ENCODE data around the gene KIF1B.

The KIF1B gene

GRCh38 chr1:10316752-10317151, 106.4 kb downstream of the KIF1B start:
- Histone ChIP-seq H3K27ac (ENCODE audit: low read length) (no peak overlapping the region), H3K4me3 (ENCODE audit: low read depth in 1 of 2, low read length in 2 of 2) (no peak overlapping the region), H3K9me3 (ENCODE audit: control insufficient read depth in 1 of 2, low read length in 2 of 2) (no peaks in the 10 kb centered on the region)

GRCh38 chr1:10319750-10320149, 109.4 kb downstream of the KIF1B start:
- no peaks in the 10 kb centered on the region for H3K27me3 ChIP-seq (ENCODE audit: low read depth, low read length)
- H3K4me3 ChIP-seq (ENCODE audit: low read depth in 1 of 2, low read length in 2 of 2): no peak overlapping the region
- peaks cover 6 to 9% of the 10 kb centered on the region in 2 donors for H3K36me3 ChIP-seq (ENCODE audit: control insufficient read depth in 1 of 2, insufficient read depth in 2 of 2, low read length in 2 of 2)
- H3K27ac ChIP-seq (ENCODE audit: low read length): no peak overlapping the region
- no peaks in the 10 kb centered on the region for H3K9me3 ChIP-seq (ENCODE audit: control insufficient read depth in 1 of 2, low read length in 2 of 2)
- H3K4me1 ChIP-seq (ENCODE audit: control insufficient read depth in 1 of 2, insufficient read depth in 2 of 2, low read length in 2 of 2): no peaks in the 10 kb centered on the region

More at GRCh38 chr1:10316752-10317151, 106.4 kb downstream of the KIF1B start:
- Histone ChIP-seq H3K36me3 (ENCODE audit: control insufficient read depth in 1 of 2, insufficient read depth in 2 of 2, low read length in 2 of 2) (peaks cover 4 to 5% of the 10 kb centered on the region in 2 donors), H3K4me1 (ENCODE audit: control insufficient read depth in 1 of 2, insufficient read depth in 2 of 2, low read length in 2 of 2) (no peaks in the 10 kb centered on the region), H3K27me3 (ENCODE audit: low read depth, low read length) (no peaks in the 10 kb centered on the region)

- Histone ChIP-seq H3K4me1 (ENCODE audit: control insufficient read depth in 1 of 2, insufficient read depth in 2 of 2, low read length in 2 of 2) (no peaks in the 10 kb centered on the region), H3K4me3 (ENCODE audit: low read depth in 1 of 2, low read length in 2 of 2) (no peak overlapping the region), H3K27me3 (ENCODE audit: low read depth, low read length) (no peaks in the 10 kb centered on the region), H3K9me3 (ENCODE audit: control insufficient read depth in 1 of 2, low read length in 2 of 2) (no peaks in the 10 kb centered on the region), H3K36me3 (ENCODE audit: control insufficient read depth in 1 of 2, insufficient read depth in 2 of 2, low read length in 2 of 2) (peaks cover 9 to 13% of the 10 kb centered on the region in 2 donors), H3K27ac (ENCODE audit: low read length) (no peak overlapping the region)
Measured at GRCh38 chr1:10320336-10320735, 110.0 kb downstream of the KIF1B start.

GRCh38 chr1:10322821-10323220, 112.5 kb downstream of the KIF1B start:
- Histone ChIP-seq H3K9me3 (ENCODE audit: control insufficient read depth in 1 of 2, low read length in 2 of 2) (no peaks in the 10 kb centered on the region), H3K4me3 (ENCODE audit: low read depth in 1 of 2, low read length in 2 of 2) (no peak overlapping the region), H3K4me1 (ENCODE audit: control insufficient read depth in 1 of 2, insufficient read depth in 2 of 2, low read length in 2 of 2) (no peaks in the 10 kb centered on the region), H3K36me3 (ENCODE audit: control insufficient read depth in 1 of 2, insufficient read depth in 2 of 2, low read length in 2 of 2) (peaks cover 20 to 23% of the 10 kb centered on the region in 2 donors), H3K27ac (ENCODE audit: low read length) (no peak overlapping the region), H3K27me3 (ENCODE audit: low read depth, low read length) (no peaks in the 10 kb centered on the region)

GRCh38 chr1:10324627-10325026, 114.3 kb downstream of the KIF1B start:
- peaks cover 20 to 23% of the 10 kb centered on the region in 2 donors for H3K36me3 ChIP-seq (ENCODE audit: control insufficient read depth in 1 of 2, insufficient read depth in 2 of 2, low read length in 2 of 2)

GRCh38 chr1:10325521-10325920, 115.2 kb downstream of the KIF1B start:
- H3K36me3 ChIP-seq (ENCODE audit: control insufficient read depth in 1 of 2, insufficient read depth in 2 of 2, low read length in 2 of 2): peaks cover 20 to 26% of the 10 kb centered on the region in 2 donors
- H3K27ac ChIP-seq (ENCODE audit: low read length): no peak overlapping the region
- H3K27me3 ChIP-seq (ENCODE audit: low read depth, low read length): no peaks in the 10 kb centered on the region
- H3K4me1 ChIP-seq (ENCODE audit: control insufficient read depth in 1 of 2, insufficient read depth in 2 of 2, low read length in 2 of 2): no peaks in the 10 kb centered on the region
- H3K9me3 ChIP-seq (ENCODE audit: control insufficient read depth in 1 of 2, low read length in 2 of 2): no peaks in the 10 kb centered on the region
- H3K4me3 ChIP-seq (ENCODE audit: low read depth in 1 of 2, low read length in 2 of 2): no peak overlapping the region

More at GRCh38 chr1:10324627-10325026, 114.3 kb downstream of the KIF1B start:
- Histone ChIP-seq H3K9me3 (ENCODE audit: control insufficient read depth in 1 of 2, low read length in 2 of 2) (no peaks in the 10 kb centered on the region), H3K4me1 (ENCODE audit: control insufficient read depth in 1 of 2, insufficient read depth in 2 of 2, low read length in 2 of 2) (no peaks in the 10 kb centered on the region), H3K4me3 (ENCODE audit: low read depth in 1 of 2, low read length in 2 of 2) (no peak overlapping the region), H3K27me3 (ENCODE audit: low read depth, low read length) (no peaks in the 10 kb centered on the region), H3K27ac (ENCODE audit: low read length) (no peak overlapping the region)

- no peak overlapping the region for H3K27ac ChIP-seq (ENCODE audit: low read length)
- no peak overlapping the region for H3K4me3 ChIP-seq (ENCODE audit: low read depth in 1 of 2, low read length in 2 of 2)
- no peaks in the 10 kb centered on the region for H3K9me3 ChIP-seq (ENCODE audit: control insufficient read depth in 1 of 2, low read length in 2 of 2)
- H3K4me1 ChIP-seq (ENCODE audit: control insufficient read depth in 1 of 2, insufficient read depth in 2 of 2, low read length in 2 of 2): no peaks in the 10 kb centered on the region
- no peaks in the 10 kb centered on the region for H3K27me3 ChIP-seq (ENCODE audit: low read depth, low read length)
- peaks cover 20 to 26% of the 10 kb centered on the region in 2 donors for H3K36me3 ChIP-seq (ENCODE audit: control insufficient read depth in 1 of 2, insufficient read depth in 2 of 2, low read length in 2 of 2)
Measured at GRCh38 chr1:10326251-10326650, 115.9 kb downstream of the KIF1B start.

GRCh38 chr1:10328180-10328963, 118.0 kb downstream of the KIF1B start:
- H3K4me1 ChIP-seq (ENCODE audit: control insufficient read depth in 1 of 2, insufficient read depth in 2 of 2, low read length in 2 of 2): no peaks in the 10 kb centered on the region
- no peak overlapping the region for H3K27ac ChIP-seq (ENCODE audit: low read length)
- no peaks in the 10 kb centered on the region for H3K9me3 ChIP-seq (ENCODE audit: control insufficient read depth in 1 of 2, low read length in 2 of 2)
- no peaks in the 10 kb centered on the region for H3K27me3 ChIP-seq (ENCODE audit: low read depth, low read length)
- H3K4me3 ChIP-seq (ENCODE audit: low read depth in 1 of 2, low read length in 2 of 2): no peak overlapping the region
- peaks cover 15 to 22% of the 10 kb centered on the region in 2 donors for H3K36me3 ChIP-seq (ENCODE audit: control insufficient read depth in 1 of 2, insufficient read depth in 2 of 2, low read length in 2 of 2)

- no peak overlapping the region for H3K27ac ChIP-seq (ENCODE audit: low read length)
Measured at GRCh38 chr1:10337436-10337835, 127.1 kb downstream of the KIF1B start.

GRCh38 chr1:10338047-10338446, 127.7 kb downstream of the KIF1B start:
- peaks cover 52 to 55% of the 10 kb centered on the region in 2 donors for H3K36me3 ChIP-seq (ENCODE audit: control insufficient read depth in 1 of 2, insufficient read depth in 2 of 2, low read length in 2 of 2)
- H3K9me3 ChIP-seq (ENCODE audit: control insufficient read depth in 1 of 2, low read length in 2 of 2): no peaks in the 10 kb centered on the region
- H3K27ac ChIP-seq (ENCODE audit: low read length): no peak overlapping the region
- no peak overlapping the region for H3K4me3 ChIP-seq (ENCODE audit: low read depth in 1 of 2, low read length in 2 of 2)
- H3K27me3 ChIP-seq (ENCODE audit: low read depth, low read length): no peaks in the 10 kb centered on the region
- no peaks in the 10 kb centered on the region for H3K4me1 ChIP-seq (ENCODE audit: control insufficient read depth in 1 of 2, insufficient read depth in 2 of 2, low read length in 2 of 2)

More at GRCh38 chr1:10337436-10337835, 127.1 kb downstream of the KIF1B start:
- Histone ChIP-seq H3K36me3 (ENCODE audit: control insufficient read depth in 1 of 2, insufficient read depth in 2 of 2, low read length in 2 of 2) (peaks cover 46 to 49% of the 10 kb centered on the region in 2 donors), H3K27me3 (ENCODE audit: low read depth, low read length) (no peaks in the 10 kb centered on the region), H3K9me3 (ENCODE audit: control insufficient read depth in 1 of 2, low read length in 2 of 2) (no peaks in the 10 kb centered on the region), H3K4me3 (ENCODE audit: low read depth in 1 of 2, low read length in 2 of 2) (no peak overlapping the region), H3K4me1 (ENCODE audit: control insufficient read depth in 1 of 2, insufficient read depth in 2 of 2, low read length in 2 of 2) (no peaks in the 10 kb centered on the region)

- Histone ChIP-seq H3K27me3 (ENCODE audit: low read depth, low read length) (no peaks in the 10 kb centered on the region), H3K4me3 (ENCODE audit: low read depth in 1 of 2, low read length in 2 of 2) (no peak overlapping the region), H3K36me3 (ENCODE audit: control insufficient read depth in 1 of 2, insufficient read depth in 2 of 2, low read length in 2 of 2) (peaks cover 56 to 58% of the 10 kb centered on the region in 2 donors), H3K27ac (ENCODE audit: low read length) (no peak overlapping the region), H3K4me1 (ENCODE audit: control insufficient read depth in 1 of 2, insufficient read depth in 2 of 2, low read length in 2 of 2) (no peaks in the 10 kb centered on the region), H3K9me3 (ENCODE audit: control insufficient read depth in 1 of 2, low read length in 2 of 2) (no peaks in the 10 kb centered on the region)
Measured at GRCh38 chr1:10338611-10339010, 128.2 kb downstream of the KIF1B start.
